CD14-positive monocyte (primary cell): ENCODE data around the gene POP4. TPM values are rescaled to one million over a fixed set of nuclear protein-coding genes. Genes with fewer than 3 reads are reported as not detected.

ENCODE experiments used
- DNase-seq, 3 donors: peaks; one replicate each; pipeline ENCODE4 v3.0.0-alpha.2; 2011 to 2022
- H2AFZ ChIP-seq: 2 replicates; pipeline ENCODE4 v1.6.0; 2012; ENCODE audit warnings: mild to moderate bottlenecking, low read depth, low read length, inconsistent platforms; ENCODE audit not compliant: insufficient read depth, poor library complexity, severe bottlenecking
- H3K27ac ChIP-seq, 2 donors: 1 replicate in 1 of 2; 2 replicates in 1 of 2; pipeline ENCODE4 v1.5.1; 2012 to 2013; ENCODE audit warnings: low read length in 2 of 2, control low read depth in 1 of 2, inconsistent platforms in 1 of 2, low read depth in 1 of 2, mild to moderate bottlenecking in 1 of 2
- H3K27me3 ChIP-seq, 2 donors: one replicate each; pipeline versions ENCODE4 v1.6.0 to v1.6.1; 2011 to 2013; ENCODE audit warnings: low read length in 2 of 2; ENCODE audit not compliant: control insufficient read depth in 2 of 2, insufficient read depth in 2 of 2
- H3K36me3 ChIP-seq, 2 donors: replicated peaks in 1 of 2; 1 replicate in 1 of 2; 2 replicates in 1 of 2; pipeline versions ENCODE4 v1.5.1 to v1.6.1; 2012 to 2013; ENCODE audit warnings: low read length in 2 of 2, control low read depth in 1 of 2, inconsistent platforms in 1 of 2, mild to moderate bottlenecking in 1 of 2; ENCODE audit not compliant: insufficient read depth in 2 of 2, control insufficient read depth in 1 of 2
- H3K4me1 ChIP-seq, 2 donors: 1 replicate in 1 of 2; 2 replicates in 1 of 2; pipeline versions ENCODE4 v1.5.1 to v1.6.1; 2012 to 2013; ENCODE audit warnings: low read length in 2 of 2, control low read depth in 1 of 2, inconsistent platforms in 1 of 2, mild to moderate bottlenecking in 1 of 2, moderate library complexity in 1 of 2; ENCODE audit not compliant: insufficient read depth in 2 of 2, control insufficient read depth in 1 of 2
- H3K4me2 ChIP-seq: replicated peaks from 2 replicates; pipeline ENCODE3; 2012; ENCODE audit warnings: low read length, moderate library complexity, mild to moderate bottlenecking; ENCODE audit not compliant: poor library complexity, severe bottlenecking; ENCODE audit errors: extremely low read depth
- H3K4me3 ChIP-seq, 3 experiments: fragments of 200-600 bp in 1 of 3; sonication (generic) in 1 of 3; replicated peaks in 1 of 3; 1 replicate in 2 of 3; 2 replicates in 1 of 3; pipeline ENCODE4 v1.5.1; 2011 to 2013; ENCODE audit warnings: low read length in 3 of 3, mild to moderate bottlenecking in 3 of 3, control low read depth in 2 of 3, low read depth in 2 of 3, inconsistent platforms in 1 of 3, moderate library complexity in 1 of 3
- H3K79me2 ChIP-seq: 2 replicates; pipeline ENCODE4 v1.6.0; 2012; ENCODE audit warnings: mild to moderate bottlenecking, control low read depth, inconsistent platforms, low read length, moderate library complexity; ENCODE audit not compliant: insufficient read depth
- H3K9ac ChIP-seq: 2 replicates; pipeline ENCODE4 v1.6.0; 2017; ENCODE audit warnings: low read length, mild to moderate bottlenecking; ENCODE audit not compliant: insufficient read depth, poor library complexity, severe bottlenecking
- H3K9me3 ChIP-seq, 2 donors: replicated peaks in 1 of 2; 1 replicate in 1 of 2; 2 replicates in 1 of 2; pipeline versions ENCODE4 v1.5.1 to v1.6.1; 2012 to 2013; ENCODE audit warnings: low read length in 2 of 2, control low read depth in 1 of 2; ENCODE audit not compliant: control insufficient read depth in 1 of 2, insufficient read depth in 1 of 2
- H4K20me1 ChIP-seq: 2 replicates; pipeline ENCODE4 v1.6.0; 2012; ENCODE audit warnings: mild to moderate bottlenecking, low read length, control low read depth, moderate library complexity; ENCODE audit not compliant: insufficient read depth
- H3K27ac Mint-ChIP-seq, 7 donors: one replicate each; pipeline ENCODE4 v1.8.0; 2020; ENCODE audit warnings: mild to moderate bottlenecking in 7 of 7, mixed read lengths in 7 of 7, moderate library complexity in 6 of 7, inconsistent platforms in 2 of 7
- H3K27me3 Mint-ChIP-seq, 3 donors: one replicate each; pipeline ENCODE4 v1.8.0; 2021 to 2022; ENCODE audit warnings: low read depth in 3 of 3, mild to moderate bottlenecking in 3 of 3, mixed read lengths in 3 of 3, moderate library complexity in 3 of 3, inconsistent platforms in 1 of 3
- H3K36me3 Mint-ChIP-seq, 2 donors: one replicate each; pipeline ENCODE4 v1.8.0; 2020; ENCODE audit warnings: mixed read lengths in 2 of 2, inconsistent platforms in 1 of 2, mild to moderate bottlenecking in 1 of 2
- H3K4me1 Mint-ChIP-seq: one replicate; pipeline ENCODE4 v1.8.0; 2020; ENCODE audit warnings: mild to moderate bottlenecking, mixed read lengths
- H3K4me3 Mint-ChIP-seq, 2 donors: one replicate each; pipeline ENCODE4 v1.8.0; 2020; ENCODE audit warnings: mild to moderate bottlenecking in 2 of 2, mixed read lengths in 2 of 2, moderate library complexity in 1 of 2
- H3K9me3 Mint-ChIP-seq, 7 donors: one replicate each; pipeline ENCODE4 v1.8.0; 2020 to 2022; ENCODE audit warnings: mixed read lengths in 7 of 7, mild to moderate bottlenecking in 6 of 7, moderate library complexity in 6 of 7, inconsistent platforms in 2 of 7
- WGBS: methylation state at CpG from one replicate; pipeline ENCODE4 v1.1.5; 2013; ENCODE audit warnings: missing lambda C conversion rate; ENCODE audit not compliant: insufficient coverage; 5-methylcytosine and 5-hydroxymethylcytosine counted together
- intact Hi-C, 2 donors: fragments of 100-400 bp; cut with micrococcal nuclease; formaldehyde crosslinking; loops; one replicate each; pipeline versions ENCODE4 v1.15.0 to v1.15.1; 2023
- polyA plus RNA-seq, 3 donors: library from polyadenylated mRNA; depleted of rRNA in 1 of 3; unstranded in 2 of 3; stranded (reverse) in 1 of 3; fragments of 300-500 nt in 2 of 3; fragments of >200 nt in 1 of 3; fragmentation: Illumina TruSeq in 2 of 3; gene quantifications; 1 replicate in 2 of 3; 2 replicates in 1 of 3; pipeline ENCODE4 v1.2.3, GENCODE V29; 2012 to 2021
- TF ChIP-seq, protein P1 (sequence below): fragments of 200-600 bp; IDR thresholded peaks from one replicate; pipeline ENCODE4 v1.8.0; 2022; ENCODE audit warnings: antibody characterized with exemption, mild to moderate bottlenecking

POP4 gene
- polyA plus RNA-seq, 3 donors = 49.9 to 162 (median 161) TPM

GRCh38 chr19:29645911-29646310 is 39.8 kb downstream of the POP4 start:
- H3K4me1 Mint-ChIP-seq = peaks cover 9% of the 10 kb centered on the region
- Histone ChIP-seq H3K27ac (no peak overlapping the region), H3K4me3 (no peak overlapping the region), H3K9ac (no peak overlapping the region), H3K4me2 (no peak overlapping the region), H3K9me3 (no peaks in the 10 kb centered on the region), H3K27me3 (no peaks in the 10 kb centered on the region), H4K20me1 (no peaks in the 10 kb centered on the region), H2AFZ (peak overlapping the region; percentile 42), H3K79me2 (no peaks in the 10 kb centered on the region), H3K36me3 (no peaks in the 10 kb centered on the region), H3K4me1 (peaks cover 0 to 3% of the 10 kb centered on the region in 2 donors)
- WGBS = 0% methylated on average over 8 of the region's 8 CpGs
- intact Hi-C loops = no loop called here
- H3K27me3 Mint-ChIP-seq = peaks cover 5 to 7% (median 7%) of the 10 kb centered on the region in 3 donors
- TF ChIP-seq, protein P1, sequence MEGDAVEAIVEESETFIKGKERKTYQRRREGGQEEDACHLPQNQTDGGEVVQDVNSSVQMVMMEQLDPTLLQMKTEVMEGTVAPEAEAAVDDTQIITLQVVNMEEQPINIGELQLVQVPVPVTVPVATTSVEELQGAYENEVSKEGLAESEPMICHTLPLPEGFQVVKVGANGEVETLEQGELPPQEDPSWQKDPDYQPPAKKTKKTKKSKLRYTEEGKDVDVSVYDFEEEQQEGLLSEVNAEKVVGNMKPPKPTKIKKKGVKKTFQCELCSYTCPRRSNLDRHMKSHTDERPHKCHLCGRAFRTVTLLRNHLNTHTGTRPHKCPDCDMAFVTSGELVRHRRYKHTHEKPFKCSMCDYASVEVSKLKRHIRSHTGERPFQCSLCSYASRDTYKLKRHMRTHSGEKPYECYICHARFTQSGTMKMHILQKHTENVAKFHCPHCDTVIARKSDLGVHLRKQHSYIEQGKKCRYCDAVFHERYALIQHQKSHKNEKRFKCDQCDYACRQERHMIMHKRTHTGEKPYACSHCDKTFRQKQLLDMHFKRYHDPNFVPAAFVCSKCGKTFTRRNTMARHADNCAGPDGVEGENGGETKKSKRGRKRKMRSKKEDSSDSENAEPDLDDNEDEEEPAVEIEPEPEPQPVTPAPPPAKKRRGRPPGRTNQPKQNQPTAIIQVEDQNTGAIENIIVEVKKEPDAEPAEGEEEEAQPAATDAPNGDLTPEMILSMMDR = no peak
- H3K9me3 Mint-ChIP-seq = no peaks in the 10 kb centered on the region
- peak overlapping the region in 1 of 2 donors; percentile 64 for H3K4me3 Mint-ChIP-seq
- no peak for DNase-seq
- H3K36me3 Mint-ChIP-seq = no peaks in the 10 kb centered on the region
- no peak overlapping the region for H3K27ac Mint-ChIP-seq

GRCh38 chr19:29650772-29651387 is 44.8 kb downstream of the POP4 start:
- WGBS = no CpG with 5 or more reads among the region's 7 CpGs
- no peak overlapping the region for H3K27ac Mint-ChIP-seq
- peaks cover 5% of the 10 kb centered on the region for H3K4me1 Mint-ChIP-seq
- H3K79me2 ChIP-seq = no peaks in the 10 kb centered on the region
- TF ChIP-seq, protein P1 = no peak
- DNase-seq = no peak
- H3K36me3 Mint-ChIP-seq = no peaks in the 10 kb centered on the region
- no peaks in the 10 kb centered on the region for H3K9me3 ChIP-seq
- H4K20me1 ChIP-seq = no peaks in the 10 kb centered on the region
- H3K4me2 ChIP-seq = no peak overlapping the region
- H3K4me3 ChIP-seq = no peak overlapping the region
- intact Hi-C loops = no loop called here
- peaks cover 0 to 3% of the 10 kb centered on the region in 2 donors for H3K4me1 ChIP-seq
- no peak overlapping the region for H3K9ac ChIP-seq
- no peak overlapping the region for H2AFZ ChIP-seq
- peaks cover 0 to 9% (median 5%) of the 10 kb centered on the region in 7 donors for H3K9me3 Mint-ChIP-seq
- H3K27me3 Mint-ChIP-seq = peaks cover 3 to 11% (median 4%) of the 10 kb centered on the region in 3 donors
- no peak overlapping the region for H3K27ac ChIP-seq
- H3K4me3 Mint-ChIP-seq = peak overlapping the region in 1 of 2 donors; percentile 1
- no peaks in the 10 kb centered on the region for H3K36me3 ChIP-seq
- H3K27me3 ChIP-seq = no peaks in the 10 kb centered on the region
